Smooth muscle cell (in vitro differentiated cells): ENCODE measurements around the gene FRY. TPM values are rescaled to one million over a fixed set of nuclear protein-coding genes. Genes with fewer than 3 reads are reported as not detected.

Experiments used
- DNase-seq: peaks from one replicate; lab custom pipeline; 2025; ENCODE audit not compliant: unreplicated experiment; lab: John Stamatoyannopoulos, UW
- H2AFZ ChIP-seq: fragments of 200-600 bp; sonication (generic); 2 replicates; pipeline ENCODE4 v1.6.0; 2016; ENCODE audit warnings: antibody characterized with exemption, low read depth, mild to moderate bottlenecking
- H3F3A ChIP-seq: fragments of 200-600 bp; sonication (generic); 2 replicates; pipeline ENCODE4 v1.6.0; 2017; ENCODE audit warnings: antibody characterized with exemption, low read depth
- H3K27ac ChIP-seq: fragments of 200-600 bp; sonication (generic); 2 replicates; pipeline ENCODE4 v1.5.1; 2016; ENCODE audit warnings: low read depth, mild to moderate bottlenecking
- H3K27me3 ChIP-seq: fragments of 200-600 bp; sonication (generic); 2 replicates; pipeline ENCODE4 v1.6.1; 2016; ENCODE audit warnings: low read depth, mild to moderate bottlenecking
- H3K36me3 ChIP-seq: fragments of 200-600 bp; sonication (generic); 2 replicates; pipeline ENCODE4 v1.5.1; 2016; ENCODE audit warnings: low read depth
- H3K4me1 ChIP-seq: fragments of 200-600 bp; sonication (generic); 2 replicates; pipeline ENCODE4 v1.5.1; 2016; ENCODE audit warnings: low read depth
- H3K4me2 ChIP-seq: fragments of 200-600 bp; sonication (generic); 2 replicates; pipeline ENCODE4 v1.6.0; 2016; ENCODE audit warnings: mild to moderate bottlenecking
- H3K4me3 ChIP-seq: fragments of 200-600 bp; sonication (generic); 2 replicates; pipeline ENCODE4 v1.5.1; 2016; ENCODE audit warnings: mild to moderate bottlenecking
- H3K79me2 ChIP-seq: fragments of 200-600 bp; sonication (generic); 2 replicates; pipeline ENCODE4 v1.6.0; 2016; ENCODE audit warnings: low read depth, mild to moderate bottlenecking
- H3K9ac ChIP-seq: fragments of 200-600 bp; sonication (generic); 2 replicates; pipeline ENCODE4 v1.6.0; 2016; ENCODE audit warnings: low read depth
- H3K9me3 ChIP-seq: fragments of 200-600 bp; sonication (generic); replicated peaks from 2 replicates; pipeline ENCODE4 v1.5.1; 2016; ENCODE audit warnings: low read depth
- H4K20me1 ChIP-seq: fragments of 200-600 bp; sonication (generic); 2 replicates; pipeline ENCODE4 v1.6.0; 2016; ENCODE audit warnings: low read depth
- WGBS: methylation state at CpG from one replicate; pipeline ENCODE4 v1.1.7; 2016; ENCODE audit warnings: low lambda C conversion rate; 5-methylcytosine and 5-hydroxymethylcytosine counted together
- polyA plus RNA-seq: library from polyadenylated mRNA; unstranded; fragments of >200 nt; fragmentation: Nextera tagmentation; extraction: Ambion mirVana; gene quantifications from 2 replicates; pipeline ENCODE4 v1.2.1, GENCODE V29; 2016
- total RNA-seq: library from RNA; depleted of rRNA; stranded (reverse); fragments of >200 nt; gene quantifications from 2 replicates; pipeline ENCODE4 v1.2.3, GENCODE V29; 2014
- TF ChIP-seq, protein P1 (sequence below): fragments of 200-600 bp; sonication (generic); IDR thresholded peaks from 2 replicates; pipeline ENCODE4 v1.5.1; 2017; ENCODE audit warnings: borderline replicate concordance, mild to moderate bottlenecking, antibody characterized with exemption; ENCODE audit not compliant: insufficient read depth, poor library complexity, severe bottlenecking

The FRY gene
- total and polyA plus RNA-seq, 2 experiments from 2014 or later: 1.1 to 3.2 TPM

DNA sequence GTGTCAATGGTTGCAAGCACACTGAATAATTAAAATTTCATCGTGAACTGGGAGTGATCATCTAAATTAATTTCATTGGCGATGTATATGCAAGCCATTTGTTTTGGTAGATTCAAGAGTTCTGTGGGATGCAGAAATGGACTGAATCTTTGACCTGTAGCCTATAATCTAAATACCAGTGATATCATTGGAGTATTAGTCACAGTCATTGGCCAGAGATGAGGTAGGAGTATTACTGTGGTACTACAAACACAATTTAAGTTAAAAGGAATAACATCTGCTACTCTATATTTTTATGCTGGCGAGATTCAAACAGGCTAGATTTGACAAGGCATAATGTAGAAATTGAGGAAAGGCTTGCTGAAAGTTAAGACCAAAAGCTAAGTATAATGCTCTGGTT, 14.0 kb downstream of the FRY start:
- Histone ChIP-seq H3K9ac (no peak overlapping the region), H3K27ac (peak overlapping the region; percentile 6), H2AFZ (no peak overlapping the region), H3K4me2 (no peak overlapping the region), H3K9me3 (no peaks in the 10 kb centered on the region), H3K79me2 (no peaks in the 10 kb centered on the region), H3K27me3 (no peaks in the 10 kb centered on the region), H3K4me3 (no peak overlapping the region), H4K20me1 (no peaks in the 10 kb centered on the region), H3K4me1 (peaks cover 7% of the 10 kb centered on the region), H3F3A (no peaks in the 10 kb centered on the region), H3K36me3 (no peaks in the 10 kb centered on the region)
- no peak for DNase-seq
- TF ChIP-seq, protein P1, sequence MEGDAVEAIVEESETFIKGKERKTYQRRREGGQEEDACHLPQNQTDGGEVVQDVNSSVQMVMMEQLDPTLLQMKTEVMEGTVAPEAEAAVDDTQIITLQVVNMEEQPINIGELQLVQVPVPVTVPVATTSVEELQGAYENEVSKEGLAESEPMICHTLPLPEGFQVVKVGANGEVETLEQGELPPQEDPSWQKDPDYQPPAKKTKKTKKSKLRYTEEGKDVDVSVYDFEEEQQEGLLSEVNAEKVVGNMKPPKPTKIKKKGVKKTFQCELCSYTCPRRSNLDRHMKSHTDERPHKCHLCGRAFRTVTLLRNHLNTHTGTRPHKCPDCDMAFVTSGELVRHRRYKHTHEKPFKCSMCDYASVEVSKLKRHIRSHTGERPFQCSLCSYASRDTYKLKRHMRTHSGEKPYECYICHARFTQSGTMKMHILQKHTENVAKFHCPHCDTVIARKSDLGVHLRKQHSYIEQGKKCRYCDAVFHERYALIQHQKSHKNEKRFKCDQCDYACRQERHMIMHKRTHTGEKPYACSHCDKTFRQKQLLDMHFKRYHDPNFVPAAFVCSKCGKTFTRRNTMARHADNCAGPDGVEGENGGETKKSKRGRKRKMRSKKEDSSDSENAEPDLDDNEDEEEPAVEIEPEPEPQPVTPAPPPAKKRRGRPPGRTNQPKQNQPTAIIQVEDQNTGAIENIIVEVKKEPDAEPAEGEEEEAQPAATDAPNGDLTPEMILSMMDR: no peak
- WGBS: 98% methylated on average over 3 of the region's 3 CpGs

DNA sequence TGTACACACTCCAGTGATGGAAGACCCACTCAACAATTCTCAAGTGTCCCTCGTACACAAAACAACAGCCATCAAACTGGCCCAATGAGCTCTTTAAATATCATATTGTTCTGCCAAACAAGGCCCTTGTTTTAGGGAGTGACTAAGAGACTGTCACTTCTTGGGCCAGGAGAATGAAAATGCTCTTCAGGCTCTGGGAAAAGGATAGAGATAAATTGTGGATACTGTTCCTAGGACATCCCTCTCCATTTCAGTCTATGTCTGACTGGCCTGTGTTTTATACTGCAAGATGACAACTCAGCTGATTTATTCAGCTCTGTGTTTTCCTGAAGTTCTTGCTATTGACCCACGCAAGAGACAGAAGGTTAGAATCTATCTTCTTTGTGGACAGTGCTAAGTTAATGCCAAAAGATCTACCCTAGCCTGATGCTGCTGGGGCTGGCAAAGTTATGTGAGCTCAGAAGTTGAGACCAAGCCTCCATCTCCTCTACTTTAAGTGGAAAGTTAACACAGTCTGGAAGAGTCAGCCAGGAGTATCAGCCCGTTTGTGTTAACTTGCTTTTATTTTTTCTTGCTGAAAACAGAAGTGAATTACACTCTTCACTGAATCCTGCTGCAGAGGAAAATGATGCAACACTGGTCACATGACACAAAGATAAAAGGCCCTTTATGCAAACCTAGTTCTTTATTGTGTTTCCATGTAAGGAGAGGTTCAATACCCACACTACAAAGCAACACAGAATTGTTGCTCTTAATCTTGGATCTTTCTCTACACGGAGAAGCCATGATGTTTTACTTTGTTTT, 14.6 kb downstream of the FRY start:
- peak overlapping the region; percentile 34 for H3K4me2 ChIP-seq
- no peaks in the 10 kb centered on the region for H3F3A ChIP-seq
- H3K4me1 ChIP-seq: peaks cover 7% of the 10 kb centered on the region
- TF ChIP-seq, protein P1: no peak
- no peaks in the 10 kb centered on the region for H3K9me3 ChIP-seq
- H3K4me3 ChIP-seq: no peak overlapping the region
- 70% methylated on average over 4 of the region's 4 CpGs for WGBS
- no peak for DNase-seq
- peak overlapping the region; percentile 74 for H2AFZ ChIP-seq
- no peaks in the 10 kb centered on the region for H4K20me1 ChIP-seq
- H3K27ac ChIP-seq: peak overlapping the region; percentile 6
- no peaks in the 10 kb centered on the region for H3K36me3 ChIP-seq
- no peaks in the 10 kb centered on the region for H3K27me3 ChIP-seq
- H3K9ac ChIP-seq: no peak overlapping the region
- H3K79me2 ChIP-seq: no peaks in the 10 kb centered on the region

DNA sequence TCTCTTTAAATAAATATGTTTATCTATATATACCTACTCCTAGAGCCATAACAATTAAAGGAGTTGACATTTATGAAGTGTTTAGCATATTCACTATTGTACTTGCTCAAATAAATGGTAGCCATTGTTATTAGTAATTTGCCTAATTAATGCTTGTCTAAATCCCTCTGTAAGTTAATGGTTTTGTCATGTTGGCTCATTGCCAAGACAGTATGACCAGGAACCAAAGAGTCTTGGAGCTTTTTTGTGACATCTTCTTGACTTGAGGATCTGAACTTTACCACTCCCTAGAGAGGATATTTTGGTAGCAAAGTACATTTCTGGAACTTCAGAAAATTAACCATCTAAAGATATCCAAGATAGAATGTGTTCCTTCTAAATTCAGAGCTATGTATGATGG, 15.5 kb downstream of the FRY start:
- H3K79me2 ChIP-seq: no peaks in the 10 kb centered on the region
- no peaks in the 10 kb centered on the region for H3K9me3 ChIP-seq
- H3K4me3 ChIP-seq: no peak overlapping the region
- TF ChIP-seq, protein P1: no peak
- H3K27ac ChIP-seq: no peak overlapping the region
- no peaks in the 10 kb centered on the region for H3F3A ChIP-seq
- no peaks in the 10 kb centered on the region for H3K27me3 ChIP-seq
- H3K4me1 ChIP-seq: peaks cover 7% of the 10 kb centered on the region
- no peaks in the 10 kb centered on the region for H3K36me3 ChIP-seq
- no peak overlapping the region for H3K4me2 ChIP-seq
- DNase-seq: no peak
- no peaks in the 10 kb centered on the region for H4K20me1 ChIP-seq
- no peak overlapping the region for H3K9ac ChIP-seq
- no peak overlapping the region for H2AFZ ChIP-seq

DNA sequence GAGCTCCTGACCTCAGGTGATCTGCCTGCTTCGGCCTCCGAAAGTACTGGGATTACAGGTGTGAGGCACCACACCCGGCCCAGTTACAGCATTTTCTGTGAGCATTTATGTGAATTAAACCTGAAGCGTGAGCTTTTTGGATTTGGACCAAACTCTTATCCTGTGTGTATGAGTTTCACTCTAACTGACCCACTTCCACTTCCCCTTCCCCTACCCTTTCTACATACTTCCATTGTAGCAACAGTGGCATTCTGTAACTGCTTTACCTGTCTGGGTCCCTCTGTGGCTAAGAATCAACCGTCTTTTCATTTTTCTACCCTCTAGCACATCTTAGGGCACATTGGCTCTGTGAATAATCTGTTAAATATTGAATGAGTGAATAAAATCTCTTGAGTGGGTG, 16.2 kb downstream of the FRY start:
- Histone ChIP-seq H3K4me3 (no peak overlapping the region), H4K20me1 (no peaks in the 10 kb centered on the region), H3K27ac (no peak overlapping the region), H3K9me3 (no peaks in the 10 kb centered on the region), H3K27me3 (no peaks in the 10 kb centered on the region), H3K79me2 (no peaks in the 10 kb centered on the region), H3K4me1 (peaks cover 7% of the 10 kb centered on the region), H3K36me3 (no peaks in the 10 kb centered on the region), H2AFZ (no peak overlapping the region), H3F3A (no peaks in the 10 kb centered on the region), H3K4me2 (no peak overlapping the region), H3K9ac (no peak overlapping the region)
- DNase-seq: no peak
- TF ChIP-seq, protein P1: no peak
- WGBS: 98% methylated on average over 5 of the region's 5 CpGs
